Caki2 (cell line): Measurements from ENCODE around the gene INSR. TPM values are rescaled to one million over a fixed set of nuclear protein-coding genes. Genes with fewer than 3 reads are reported as not detected.

ENCODE experiments used
- DNase-seq: peaks from one replicate; pipeline ENCODE4 v3.0.0-alpha.2; 2015; ENCODE audit warnings: low read depth
- in situ Hi-C: cut with HindIII; loops from 2 replicates; pipeline ENCODE4 v1.10.0; 2016; ENCODE audit warnings: low sequenced_read_pairs, low pct_unique_long_range_greater_than_20kb, mixed read lengths
- total RNA-seq: library from RNA; depleted of rRNA; stranded (reverse); fragments of >200 nt; shearing (Covaris generic); gene quantifications from 2 replicates; pipeline ENCODE4 v1.2.3, GENCODE V29; 2014; ENCODE audit warnings: low replicate concordance

The INSR gene
- total RNA-seq, 1 experiment from 2014 or later, result 7.0 TPM

- in situ Hi-C loops, result no loop called here
- DNase-seq, result no peak
Observed at GRCh38 chr19:7303470-7303869, 9.3 kb upstream of the INSR start.

- in situ Hi-C loops, result no loop called here
- DNase-seq, result no peak
Observed at GRCh38 chr19:7301525-7301924, 7.3 kb upstream of the INSR start.

GRCh38 chr19:7297742-7298141, 3.5 kb upstream of the INSR start:
- in situ Hi-C loops, result no loop called here
- no peak for DNase-seq

DNA sequence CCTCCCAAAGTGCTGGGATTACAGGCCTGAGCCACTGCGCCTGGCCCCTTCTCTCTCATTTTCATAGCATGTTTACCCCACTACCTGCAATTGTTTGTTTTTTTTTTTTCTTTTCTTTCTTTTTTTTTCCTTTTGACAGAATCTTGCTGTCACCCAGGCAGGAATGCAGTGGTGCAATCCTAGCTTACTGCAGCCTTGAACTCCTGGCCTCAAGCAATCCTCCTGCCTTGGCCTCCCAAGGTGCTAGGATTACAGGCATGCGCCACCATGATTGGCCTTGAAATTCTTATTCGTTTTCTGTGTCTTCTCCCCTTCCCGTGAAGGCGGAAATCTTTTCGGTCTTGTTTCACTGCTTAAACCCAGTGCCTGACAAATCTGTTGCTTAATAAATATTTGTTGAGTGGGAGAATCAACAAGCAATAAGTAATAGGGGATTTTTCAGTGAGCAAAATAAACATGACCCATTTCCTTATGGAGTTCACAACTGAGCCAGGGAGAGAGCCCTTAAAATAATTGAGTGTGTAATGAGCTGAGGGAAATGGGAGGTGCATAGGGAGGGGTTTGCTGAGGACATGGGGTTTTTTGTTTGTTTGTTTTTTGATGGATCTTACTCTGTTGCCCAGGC, 1.8 kb upstream of the INSR start:
- in situ Hi-C loops, result no loop called here
- DNase-seq, result no peak

DNA sequence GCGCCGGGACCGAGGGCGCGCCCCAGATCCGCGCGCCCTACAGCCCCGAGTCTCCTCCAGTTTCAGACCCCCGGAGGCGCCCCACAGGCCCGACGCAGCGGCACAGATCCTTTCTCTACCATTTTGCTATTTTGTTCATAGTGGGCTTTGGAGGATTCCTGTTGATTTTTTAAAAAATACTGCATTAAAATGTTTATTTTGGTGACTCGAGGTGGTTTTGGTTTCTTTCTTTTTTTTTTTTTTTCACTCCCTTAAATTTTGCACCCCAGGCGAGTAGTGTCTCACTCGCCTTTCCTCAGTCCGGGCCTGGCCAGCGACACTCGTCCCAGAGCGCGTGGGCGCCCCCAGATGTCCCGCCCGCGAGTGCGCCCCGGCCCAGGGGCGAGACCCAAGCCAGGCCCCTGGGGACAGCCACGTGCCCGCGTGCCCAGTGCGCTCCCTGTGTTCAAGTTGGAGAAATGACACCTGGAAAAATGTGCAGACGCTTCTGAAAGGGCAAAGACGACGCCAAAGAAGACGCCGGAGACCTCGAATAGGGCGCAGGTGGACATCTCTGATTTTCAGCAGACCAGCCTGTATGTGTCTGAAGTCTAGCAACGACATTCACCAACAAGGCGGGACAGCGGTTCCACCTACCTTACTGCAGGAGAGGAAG, 471 bp upstream of the INSR start:
- DNase-seq, result peak; percentile 30
- in situ Hi-C loops, result no loop called here

DNA sequence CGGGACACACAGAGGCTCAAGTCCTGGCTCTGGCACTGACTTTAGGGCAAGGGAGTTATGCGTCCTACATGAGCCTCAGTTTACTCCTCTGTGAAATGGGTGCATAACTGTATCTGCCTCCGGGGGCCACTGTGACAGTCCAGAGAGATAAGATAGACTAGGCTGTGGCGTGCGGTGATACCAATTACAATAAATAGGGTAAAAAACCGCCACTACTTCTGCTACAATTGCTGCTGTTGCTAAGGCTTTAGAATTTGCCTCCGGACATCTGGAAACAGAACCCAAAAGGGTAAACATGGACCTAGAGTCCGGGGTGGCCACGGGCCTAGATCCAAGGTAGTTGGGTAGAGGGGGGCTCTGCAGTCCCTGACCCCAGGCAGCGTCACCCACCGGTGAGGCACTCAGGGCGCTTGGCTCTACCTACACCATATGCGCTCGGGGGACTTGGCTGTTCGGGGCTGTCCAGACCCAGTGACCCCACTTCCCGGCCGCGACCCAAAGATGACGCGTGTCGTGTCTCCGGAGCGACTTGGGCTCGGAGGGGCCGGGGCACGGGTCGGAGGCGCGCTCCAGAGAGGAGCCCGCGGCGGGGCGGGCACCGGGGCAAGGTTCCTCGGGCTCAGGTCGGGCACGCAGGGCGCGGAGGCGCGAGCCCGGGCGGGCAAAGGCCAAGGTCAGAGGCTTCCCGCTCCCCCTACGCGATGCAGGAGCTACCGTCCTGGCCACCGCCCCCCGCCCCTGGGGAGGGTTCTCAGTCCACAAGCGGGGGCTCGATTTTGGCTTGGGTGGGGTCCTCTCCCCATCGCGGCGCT, 1.1 kb downstream of the INSR start:
- DNase-seq, result no peak
- in situ Hi-C loops, result no loop called here

- in situ Hi-C loops, result no loop called here
Observed at GRCh38 chr19:7292352-7292949, 1.8 kb downstream of the INSR start.

DNA sequence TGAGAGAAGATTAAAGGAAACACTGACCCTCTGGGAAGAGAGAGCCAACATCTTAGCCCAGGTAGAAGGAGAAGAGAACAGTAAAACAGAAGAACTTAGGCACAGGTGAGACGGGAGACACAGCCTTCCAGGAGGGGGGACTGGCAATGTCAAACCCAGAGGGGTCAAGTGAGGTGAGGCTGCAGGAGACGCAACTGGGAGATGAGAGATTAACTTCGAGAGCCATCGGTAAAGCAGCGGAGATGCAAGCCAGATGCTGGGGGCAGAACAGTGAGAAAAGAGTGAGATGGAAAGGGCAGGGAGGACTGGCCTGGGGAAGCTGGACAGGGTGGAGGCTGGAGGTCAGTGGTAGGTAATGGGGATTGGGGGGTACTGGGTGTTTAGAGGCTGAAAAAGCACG, 5.2 kb downstream of the INSR start:
- in situ Hi-C loops, result no loop called here
- DNase-seq, result no peak

More at GRCh38 chr19:7292352-7292949, 1.8 kb downstream of the INSR start:
- DNase-seq, result no peak

DNA sequence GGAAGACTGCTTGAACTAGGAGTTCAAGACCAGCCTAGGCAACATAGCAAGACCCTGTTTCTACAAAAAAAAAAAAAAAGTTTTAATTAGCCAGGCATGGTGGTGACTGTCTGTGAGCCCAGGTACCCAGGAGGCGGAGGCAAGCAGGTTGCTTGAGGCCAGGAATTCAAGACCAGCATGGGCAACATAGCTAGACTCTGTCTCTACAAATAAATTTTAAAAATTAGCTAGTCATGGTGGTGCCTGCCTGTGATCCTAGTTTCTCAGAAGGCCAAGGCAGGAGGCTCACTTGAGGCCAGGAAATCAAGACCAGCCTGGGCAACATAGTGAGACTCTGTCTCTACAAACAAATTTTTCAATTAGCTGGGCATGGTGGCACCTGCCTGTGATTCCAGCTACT, 6.1 kb downstream of the INSR start:
- in situ Hi-C loops, result no loop called here
- DNase-seq, result no peak

GRCh38 chr19:7287722-7288121, 6.5 kb downstream of the INSR start:
- peak; percentile 92 for DNase-seq
- in situ Hi-C loops, result no loop called here

- no peak for DNase-seq
- in situ Hi-C loops, result no loop called here
Observed at GRCh38 chr19:7280940-7281666, 13.1 kb downstream of the INSR start.

DNA sequence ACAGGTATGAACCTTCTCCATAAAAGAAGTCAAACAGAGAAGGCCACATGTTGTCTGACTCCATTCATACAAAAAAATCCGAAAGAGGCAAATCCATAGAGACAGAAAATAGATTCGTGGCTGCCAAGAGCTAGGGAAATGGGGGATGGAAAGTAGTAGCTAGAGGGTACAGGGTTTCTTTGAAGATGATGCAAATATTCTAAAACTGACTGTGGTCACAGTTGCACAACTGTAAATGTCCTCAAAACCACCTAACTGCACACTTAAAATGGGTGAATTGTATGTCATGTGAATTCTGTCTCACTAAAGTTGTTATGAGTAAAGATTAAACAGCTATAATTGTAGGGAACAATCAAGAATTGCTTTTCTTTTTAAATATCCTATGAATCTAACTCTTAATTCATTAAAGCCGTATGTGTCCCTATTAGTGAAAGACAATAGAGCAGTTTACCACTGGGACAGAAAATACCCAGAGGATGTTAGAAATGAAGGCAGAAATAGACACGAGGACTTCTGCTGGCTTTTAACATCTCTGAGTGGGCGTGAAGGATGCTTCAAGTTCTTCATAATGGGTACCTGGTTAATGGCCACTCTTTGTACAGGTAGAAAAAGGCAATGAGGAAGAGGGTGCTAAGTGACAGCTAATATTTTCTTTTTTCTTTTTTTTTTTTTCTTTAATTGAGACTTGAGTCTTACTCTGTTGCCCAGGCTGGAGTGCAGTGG, 21.2 kb downstream of the INSR start:
- DNase-seq, result no peak
- in situ Hi-C loops, result no loop called here

- in situ Hi-C loops, result no loop called here
- no peak for DNase-seq
Observed at GRCh38 chr19:7268705-7269098, 25.5 kb downstream of the INSR start.

- DNase-seq, result no peak
- in situ Hi-C loops, result no loop called here
Observed at GRCh38 chr19:7267792-7268704, 26.2 kb downstream of the INSR start.

GRCh38 chr19:7266832-7267231, 27.4 kb downstream of the INSR start:
- in situ Hi-C loops, result no loop called here
- DNase-seq, result no peak

DNA sequence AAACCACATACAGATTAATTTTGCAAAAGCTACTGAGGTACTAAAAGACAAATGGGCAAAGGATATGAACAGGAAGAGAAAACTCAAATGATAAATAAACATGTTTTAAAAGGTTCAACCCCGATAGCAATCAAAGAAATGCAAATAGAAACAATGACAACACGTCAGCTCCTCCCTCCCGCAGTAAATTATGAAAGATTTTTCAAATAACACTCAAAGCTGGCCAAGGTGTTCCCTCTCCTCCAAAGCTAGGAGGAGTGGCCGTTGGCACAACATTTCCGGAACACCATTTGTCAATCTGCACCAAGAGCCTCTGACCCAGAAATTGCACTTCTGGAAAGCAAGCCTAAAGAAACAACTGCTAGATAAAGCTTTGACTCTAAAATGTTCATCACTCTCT, 28.3 kb downstream of the INSR start:
- DNase-seq, result no peak
- in situ Hi-C loops, result no loop called here

DNA sequence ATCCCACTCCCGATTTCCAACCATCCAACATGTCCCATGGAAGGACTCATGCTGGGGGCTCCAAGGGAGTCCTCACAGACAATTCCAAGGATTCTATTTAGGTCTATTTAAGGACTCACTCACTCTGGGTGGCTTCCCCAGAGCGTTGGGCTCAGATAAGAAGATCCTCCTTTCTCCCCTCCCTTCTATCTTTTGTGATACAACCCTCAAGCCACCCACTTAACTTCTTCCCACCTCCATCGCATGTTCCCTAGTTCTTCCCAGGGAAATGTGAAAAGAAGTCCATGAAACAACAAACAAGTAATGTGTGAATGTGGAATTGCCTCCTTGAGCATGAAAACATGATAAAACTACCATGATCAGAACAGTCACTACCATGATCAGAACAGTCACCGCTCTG, 29.4 kb downstream of the INSR start:
- no peak for DNase-seq
- in situ Hi-C loops, result no loop called here
